GM23338 (cell line): ENCODE measurements around the gene RYR3. TPM values are rescaled to one million over a fixed set of nuclear protein-coding genes. Genes with fewer than 3 reads are reported as not detected.

ENCODE experiments used
- ATAC-seq: fragments of 200-7000 bp; cut with Tn5 transposase; 3 replicates; pipeline ENCODE4 v1.9.1; 2020
- DNase-seq: peaks from one replicate; pipeline ENCODE4 v3.0.0-alpha.2; 2015; ENCODE audit warnings: low spot score
- H2AFZ ChIP-seq: fragments of 200-600 bp; sonication (generic); 2 replicates; pipeline ENCODE4 v1.8.0; 2016; ENCODE audit warnings: antibody characterized with exemption, mild to moderate bottlenecking, moderate library complexity
- H3F3A ChIP-seq: fragments of 200-600 bp; sonication (generic); replicated peaks from 2 replicates; pipeline ENCODE4 v1.8.0; 2017; ENCODE audit warnings: antibody characterized with exemption, mixed run types, low read depth
- H3K27ac ChIP-seq: fragments of 200-600 bp; sonication (generic); 2 replicates; pipeline ENCODE4 v1.6.1; 2016; ENCODE audit warnings: low read depth
- H3K27me3 ChIP-seq: fragments of 200-600 bp; sonication (generic); 2 replicates; pipeline ENCODE4 v1.8.0; 2016; ENCODE audit warnings: mild to moderate bottlenecking, mixed run types, moderate library complexity; ENCODE audit not compliant: insufficient read depth
- H3K36me3 ChIP-seq: fragments of 200-600 bp; sonication (generic); 2 replicates; pipeline ENCODE4 v1.8.0; 2016; ENCODE audit warnings: mild to moderate bottlenecking; ENCODE audit not compliant: insufficient read depth
- H3K4me1 ChIP-seq: fragments of 200-600 bp; sonication (generic); 2 replicates; pipeline ENCODE4 v1.8.0; 2016; ENCODE audit warnings: mild to moderate bottlenecking, moderate library complexity; ENCODE audit not compliant: insufficient read depth
- H3K4me2 ChIP-seq: fragments of 200-600 bp; sonication (generic); 2 replicates; pipeline ENCODE4 v1.7.1; 2017; ENCODE audit warnings: mixed run types
- H3K4me3 ChIP-seq: fragments of 200-600 bp; sonication (generic); 2 replicates; pipeline ENCODE4 v1.6.1; 2016; ENCODE audit warnings: mixed run types
- H3K79me2 ChIP-seq: fragments of 200-600 bp; sonication (generic); replicated peaks from 2 replicates; pipeline ENCODE4 v1.8.0; 2017; ENCODE audit warnings: mild to moderate bottlenecking; ENCODE audit not compliant: insufficient read depth
- H3K9me2 ChIP-seq: fragments of 200-600 bp; sonication (generic); 2 replicates; pipeline ENCODE4 v1.8.0; 2017; ENCODE audit not compliant: insufficient read depth
- H4K20me1 ChIP-seq: fragments of 200-600 bp; sonication (generic); replicated peaks from 2 replicates; pipeline ENCODE4 v1.8.0; 2017; ENCODE audit warnings: mild to moderate bottlenecking; ENCODE audit not compliant: insufficient read depth
- H3K27ac Mint-ChIP-seq: 2 replicates; pipeline ENCODE4 v1.8.0; 2020; ENCODE audit warnings: inconsistent platforms, mild to moderate bottlenecking, moderate library complexity, mixed read lengths
- H3K27me3 Mint-ChIP-seq: 3 replicates; pipeline ENCODE4 v1.8.0; 2022; ENCODE audit warnings: low read depth, mild to moderate bottlenecking, moderate library complexity, mixed read lengths, inconsistent platforms; ENCODE audit not compliant: insufficient read depth, poor library complexity
- H3K36me3 Mint-ChIP-seq: 3 replicates; pipeline ENCODE4 v1.8.0; 2021; ENCODE audit warnings: low read depth, mild to moderate bottlenecking, inconsistent platforms, moderate library complexity, mixed read lengths
- H3K4me1 Mint-ChIP-seq: 3 replicates; pipeline ENCODE4 v1.8.0; 2020; ENCODE audit warnings: mild to moderate bottlenecking, inconsistent platforms, mixed read lengths
- H3K4me3 Mint-ChIP-seq: 3 replicates; pipeline ENCODE4 v1.8.0; 2021; ENCODE audit warnings: moderate library complexity, mild to moderate bottlenecking, inconsistent platforms, mixed read lengths
- H3K9me3 Mint-ChIP-seq: 3 replicates; pipeline ENCODE4 v1.8.0; 2020; ENCODE audit warnings: moderate library complexity, mild to moderate bottlenecking, inconsistent platforms, mixed read lengths
- CREB1 ChIP-seq: fragments of 250-450 bp; sonication (Bioruptor Pico); IDR thresholded peaks from 2 replicates; pipeline ENCODE4 v1.5.0; 2020; ENCODE audit warnings: low read depth, mild to moderate bottlenecking, moderate library complexity
- EZH2 ChIP-seq: fragments of 200-600 bp; sonication (generic); IDR thresholded peaks from one replicate; pipeline ENCODE4 v1.8.0; 2017; ENCODE audit warnings: antibody characterized with exemption, mild to moderate bottlenecking, low read depth; ENCODE audit not compliant: unreplicated experiment
- EZH2phosphoT487 ChIP-seq: fragments of 200-600 bp; sonication (generic); IDR thresholded peaks from one replicate; pipeline ENCODE4 v1.8.1; 2018; ENCODE audit warnings: antibody characterized with exemption; ENCODE audit not compliant: unreplicated experiment
- JUNB ChIP-seq: IDR thresholded peaks from one replicate; pipeline ENCODE4 v1.6.1; 2016; ENCODE audit warnings: antibody characterized with exemption; ENCODE audit not compliant: unreplicated experiment
- NANOG ChIP-seq: IDR thresholded peaks from 2 replicates; pipeline ENCODE4 v1.6.1; 2016; ENCODE audit warnings: antibody characterized with exemption, borderline replicate concordance
- POLR2AphosphoS5 ChIP-seq: IDR thresholded peaks from 2 replicates; pipeline ENCODE4 v1.6.1; 2016; ENCODE audit warnings: antibody characterized with exemption, low read depth
- STAT1 ChIP-seq: IDR thresholded peaks from one replicate; pipeline ENCODE4 v1.6.1; 2016; ENCODE audit warnings: antibody characterized with exemption; ENCODE audit not compliant: unreplicated experiment
- ZNF114 ChIP-seq: fragments of 250-450 bp; sonication (Bioruptor Pico); IDR thresholded peaks from 2 replicates; pipeline ENCODE4 v1.5.0; 2020; ENCODE audit warnings: mild to moderate bottlenecking, moderate library complexity
- ZNF331 ChIP-seq: fragments of 250-450 bp; sonication (Bioruptor Pico); IDR thresholded peaks from 2 replicates; pipeline ENCODE4 v1.5.0; 2020; ENCODE audit warnings: low read depth, mild to moderate bottlenecking, moderate library complexity
- polyA plus RNA-seq: library from polyadenylated mRNA; unstranded; fragments of >200 nt; fragmentation: Nextera tagmentation; extraction: Ambion mirVana; gene quantifications from 2 replicates; pipeline ENCODE4 v1.2.1, GENCODE V29; 2016
- total RNA-seq: library from RNA; depleted of rRNA; stranded (reverse); fragments of >200 nt; shearing (Covaris generic); gene quantifications from 2 replicates; pipeline ENCODE4 v1.2.3, GENCODE V29; 2014
- TF ChIP-seq, protein P1 (sequence below), 2 experiments: fragments of 200-600 bp in 1 of 2; sonication (generic) in 1 of 2; conservative IDR thresholded peaks; 2 replicates each; pipeline versions ENCODE4 v1.5.1 to v1.6.1; 2016 to 2017; ENCODE audit warnings: antibody characterized with exemption in 2 of 2, low read depth in 2 of 2, mild to moderate bottlenecking in 2 of 2, moderate library complexity in 1 of 2
- TF ChIP-seq, protein P2 (sequence below): IDR thresholded peaks from one replicate; pipeline ENCODE4 v1.6.1; 2018; ENCODE audit warnings: antibody characterized with exemption; ENCODE audit not compliant: unreplicated experiment
- TF ChIP-seq, protein P3 (sequence below): IDR thresholded peaks from 2 replicates; pipeline ENCODE4 v1.6.1; 2016; ENCODE audit warnings: antibody characterized with exemption
- TF ChIP-seq, protein P4 (sequence below): fragments of 250-450 bp; sonication (Bioruptor Pico); IDR thresholded peaks from 2 replicates; pipeline ENCODE4 v1.5.0; 2020; ENCODE audit warnings: mild to moderate bottlenecking, moderate library complexity

Gene RYR3
- total and polyA plus RNA-seq, 2 experiments from 2014 or later: 1.1 to 1.2 TPM

DNA sequence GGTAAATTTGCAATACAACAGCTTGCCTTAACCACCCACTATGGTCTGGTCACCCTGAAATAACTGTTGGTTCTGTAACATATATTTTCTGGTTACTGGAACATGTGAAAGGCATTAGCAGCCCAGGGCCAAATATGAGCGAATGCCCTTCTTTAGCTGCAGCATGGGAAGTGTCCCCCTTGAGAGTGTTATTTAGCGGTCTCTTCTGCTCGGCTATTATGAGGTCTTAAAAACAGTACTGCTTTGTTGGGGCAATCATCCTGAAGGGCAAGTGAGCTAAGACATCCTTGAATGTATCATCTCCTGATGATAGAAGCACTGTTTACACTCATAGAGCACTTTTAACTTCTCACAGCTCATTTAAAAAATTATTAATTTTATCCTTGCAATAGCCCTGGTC is 90.2 kb downstream of the RYR3 start:
- Histone ChIP-seq H4K20me1 (no peaks in the 10 kb centered on the region), H3K9me2 (no peaks in the 10 kb centered on the region), H3K27me3 (no peaks in the 10 kb centered on the region), H3K4me2 (no peak overlapping the region), H3K79me2 (no peaks in the 10 kb centered on the region), H3K36me3 (no peaks in the 10 kb centered on the region), H3F3A (no peaks in the 10 kb centered on the region), H3K27ac (no peak overlapping the region), H3K4me1 (peaks cover 13% of the 10 kb centered on the region), H2AFZ (no peak overlapping the region), H3K4me3 (no peak overlapping the region)
- DNase-seq (no peak), ATAC-seq (no peak)
- H3K27ac Mint-ChIP-seq: no peak overlapping the region
- TF ChIP-seq JUNB (no peak), CREB1 (no peak), STAT1 (no peak), ZNF114 (no peak), EZH2phosphoT487 (no peak), POLR2AphosphoS5 (no peak), NANOG (no peak), EZH2 (no peak), ZNF331 (CRISPR knock-in tag) (no peak)
- TF ChIP-seq, protein P1, sequence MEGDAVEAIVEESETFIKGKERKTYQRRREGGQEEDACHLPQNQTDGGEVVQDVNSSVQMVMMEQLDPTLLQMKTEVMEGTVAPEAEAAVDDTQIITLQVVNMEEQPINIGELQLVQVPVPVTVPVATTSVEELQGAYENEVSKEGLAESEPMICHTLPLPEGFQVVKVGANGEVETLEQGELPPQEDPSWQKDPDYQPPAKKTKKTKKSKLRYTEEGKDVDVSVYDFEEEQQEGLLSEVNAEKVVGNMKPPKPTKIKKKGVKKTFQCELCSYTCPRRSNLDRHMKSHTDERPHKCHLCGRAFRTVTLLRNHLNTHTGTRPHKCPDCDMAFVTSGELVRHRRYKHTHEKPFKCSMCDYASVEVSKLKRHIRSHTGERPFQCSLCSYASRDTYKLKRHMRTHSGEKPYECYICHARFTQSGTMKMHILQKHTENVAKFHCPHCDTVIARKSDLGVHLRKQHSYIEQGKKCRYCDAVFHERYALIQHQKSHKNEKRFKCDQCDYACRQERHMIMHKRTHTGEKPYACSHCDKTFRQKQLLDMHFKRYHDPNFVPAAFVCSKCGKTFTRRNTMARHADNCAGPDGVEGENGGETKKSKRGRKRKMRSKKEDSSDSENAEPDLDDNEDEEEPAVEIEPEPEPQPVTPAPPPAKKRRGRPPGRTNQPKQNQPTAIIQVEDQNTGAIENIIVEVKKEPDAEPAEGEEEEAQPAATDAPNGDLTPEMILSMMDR (conservative IDR thresholded peaks at IDR 0.05; ENCODE audit: low read depth in 2 of 2): no peak
- TF ChIP-seq, protein P2, sequence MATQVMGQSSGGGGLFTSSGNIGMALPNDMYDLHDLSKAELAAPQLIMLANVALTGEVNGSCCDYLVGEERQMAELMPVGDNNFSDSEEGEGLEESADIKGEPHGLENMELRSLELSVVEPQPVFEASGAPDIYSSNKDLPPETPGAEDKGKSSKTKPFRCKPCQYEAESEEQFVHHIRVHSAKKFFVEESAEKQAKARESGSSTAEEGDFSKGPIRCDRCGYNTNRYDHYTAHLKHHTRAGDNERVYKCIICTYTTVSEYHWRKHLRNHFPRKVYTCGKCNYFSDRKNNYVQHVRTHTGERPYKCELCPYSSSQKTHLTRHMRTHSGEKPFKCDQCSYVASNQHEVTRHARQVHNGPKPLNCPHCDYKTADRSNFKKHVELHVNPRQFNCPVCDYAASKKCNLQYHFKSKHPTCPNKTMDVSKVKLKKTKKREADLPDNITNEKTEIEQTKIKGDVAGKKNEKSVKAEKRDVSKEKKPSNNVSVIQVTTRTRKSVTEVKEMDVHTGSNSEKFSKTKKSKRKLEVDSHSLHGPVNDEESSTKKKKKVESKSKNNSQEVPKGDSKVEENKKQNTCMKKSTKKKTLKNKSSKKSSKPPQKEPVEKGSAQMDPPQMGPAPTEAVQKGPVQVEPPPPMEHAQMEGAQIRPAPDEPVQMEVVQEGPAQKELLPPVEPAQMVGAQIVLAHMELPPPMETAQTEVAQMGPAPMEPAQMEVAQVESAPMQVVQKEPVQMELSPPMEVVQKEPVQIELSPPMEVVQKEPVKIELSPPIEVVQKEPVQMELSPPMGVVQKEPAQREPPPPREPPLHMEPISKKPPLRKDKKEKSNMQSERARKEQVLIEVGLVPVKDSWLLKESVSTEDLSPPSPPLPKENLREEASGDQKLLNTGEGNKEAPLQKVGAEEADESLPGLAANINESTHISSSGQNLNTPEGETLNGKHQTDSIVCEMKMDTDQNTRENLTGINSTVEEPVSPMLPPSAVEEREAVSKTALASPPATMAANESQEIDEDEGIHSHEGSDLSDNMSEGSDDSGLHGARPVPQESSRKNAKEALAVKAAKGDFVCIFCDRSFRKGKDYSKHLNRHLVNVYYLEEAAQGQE: no peak
- TF ChIP-seq, protein P3, sequence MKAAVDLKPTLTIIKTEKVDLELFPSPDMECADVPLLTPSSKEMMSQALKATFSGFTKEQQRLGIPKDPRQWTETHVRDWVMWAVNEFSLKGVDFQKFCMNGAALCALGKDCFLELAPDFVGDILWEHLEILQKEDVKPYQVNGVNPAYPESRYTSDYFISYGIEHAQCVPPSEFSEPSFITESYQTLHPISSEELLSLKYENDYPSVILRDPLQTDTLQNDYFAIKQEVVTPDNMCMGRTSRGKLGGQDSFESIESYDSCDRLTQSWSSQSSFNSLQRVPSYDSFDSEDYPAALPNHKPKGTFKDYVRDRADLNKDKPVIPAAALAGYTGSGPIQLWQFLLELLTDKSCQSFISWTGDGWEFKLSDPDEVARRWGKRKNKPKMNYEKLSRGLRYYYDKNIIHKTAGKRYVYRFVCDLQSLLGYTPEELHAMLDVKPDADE: no peak
- TF ChIP-seq, protein P4, sequence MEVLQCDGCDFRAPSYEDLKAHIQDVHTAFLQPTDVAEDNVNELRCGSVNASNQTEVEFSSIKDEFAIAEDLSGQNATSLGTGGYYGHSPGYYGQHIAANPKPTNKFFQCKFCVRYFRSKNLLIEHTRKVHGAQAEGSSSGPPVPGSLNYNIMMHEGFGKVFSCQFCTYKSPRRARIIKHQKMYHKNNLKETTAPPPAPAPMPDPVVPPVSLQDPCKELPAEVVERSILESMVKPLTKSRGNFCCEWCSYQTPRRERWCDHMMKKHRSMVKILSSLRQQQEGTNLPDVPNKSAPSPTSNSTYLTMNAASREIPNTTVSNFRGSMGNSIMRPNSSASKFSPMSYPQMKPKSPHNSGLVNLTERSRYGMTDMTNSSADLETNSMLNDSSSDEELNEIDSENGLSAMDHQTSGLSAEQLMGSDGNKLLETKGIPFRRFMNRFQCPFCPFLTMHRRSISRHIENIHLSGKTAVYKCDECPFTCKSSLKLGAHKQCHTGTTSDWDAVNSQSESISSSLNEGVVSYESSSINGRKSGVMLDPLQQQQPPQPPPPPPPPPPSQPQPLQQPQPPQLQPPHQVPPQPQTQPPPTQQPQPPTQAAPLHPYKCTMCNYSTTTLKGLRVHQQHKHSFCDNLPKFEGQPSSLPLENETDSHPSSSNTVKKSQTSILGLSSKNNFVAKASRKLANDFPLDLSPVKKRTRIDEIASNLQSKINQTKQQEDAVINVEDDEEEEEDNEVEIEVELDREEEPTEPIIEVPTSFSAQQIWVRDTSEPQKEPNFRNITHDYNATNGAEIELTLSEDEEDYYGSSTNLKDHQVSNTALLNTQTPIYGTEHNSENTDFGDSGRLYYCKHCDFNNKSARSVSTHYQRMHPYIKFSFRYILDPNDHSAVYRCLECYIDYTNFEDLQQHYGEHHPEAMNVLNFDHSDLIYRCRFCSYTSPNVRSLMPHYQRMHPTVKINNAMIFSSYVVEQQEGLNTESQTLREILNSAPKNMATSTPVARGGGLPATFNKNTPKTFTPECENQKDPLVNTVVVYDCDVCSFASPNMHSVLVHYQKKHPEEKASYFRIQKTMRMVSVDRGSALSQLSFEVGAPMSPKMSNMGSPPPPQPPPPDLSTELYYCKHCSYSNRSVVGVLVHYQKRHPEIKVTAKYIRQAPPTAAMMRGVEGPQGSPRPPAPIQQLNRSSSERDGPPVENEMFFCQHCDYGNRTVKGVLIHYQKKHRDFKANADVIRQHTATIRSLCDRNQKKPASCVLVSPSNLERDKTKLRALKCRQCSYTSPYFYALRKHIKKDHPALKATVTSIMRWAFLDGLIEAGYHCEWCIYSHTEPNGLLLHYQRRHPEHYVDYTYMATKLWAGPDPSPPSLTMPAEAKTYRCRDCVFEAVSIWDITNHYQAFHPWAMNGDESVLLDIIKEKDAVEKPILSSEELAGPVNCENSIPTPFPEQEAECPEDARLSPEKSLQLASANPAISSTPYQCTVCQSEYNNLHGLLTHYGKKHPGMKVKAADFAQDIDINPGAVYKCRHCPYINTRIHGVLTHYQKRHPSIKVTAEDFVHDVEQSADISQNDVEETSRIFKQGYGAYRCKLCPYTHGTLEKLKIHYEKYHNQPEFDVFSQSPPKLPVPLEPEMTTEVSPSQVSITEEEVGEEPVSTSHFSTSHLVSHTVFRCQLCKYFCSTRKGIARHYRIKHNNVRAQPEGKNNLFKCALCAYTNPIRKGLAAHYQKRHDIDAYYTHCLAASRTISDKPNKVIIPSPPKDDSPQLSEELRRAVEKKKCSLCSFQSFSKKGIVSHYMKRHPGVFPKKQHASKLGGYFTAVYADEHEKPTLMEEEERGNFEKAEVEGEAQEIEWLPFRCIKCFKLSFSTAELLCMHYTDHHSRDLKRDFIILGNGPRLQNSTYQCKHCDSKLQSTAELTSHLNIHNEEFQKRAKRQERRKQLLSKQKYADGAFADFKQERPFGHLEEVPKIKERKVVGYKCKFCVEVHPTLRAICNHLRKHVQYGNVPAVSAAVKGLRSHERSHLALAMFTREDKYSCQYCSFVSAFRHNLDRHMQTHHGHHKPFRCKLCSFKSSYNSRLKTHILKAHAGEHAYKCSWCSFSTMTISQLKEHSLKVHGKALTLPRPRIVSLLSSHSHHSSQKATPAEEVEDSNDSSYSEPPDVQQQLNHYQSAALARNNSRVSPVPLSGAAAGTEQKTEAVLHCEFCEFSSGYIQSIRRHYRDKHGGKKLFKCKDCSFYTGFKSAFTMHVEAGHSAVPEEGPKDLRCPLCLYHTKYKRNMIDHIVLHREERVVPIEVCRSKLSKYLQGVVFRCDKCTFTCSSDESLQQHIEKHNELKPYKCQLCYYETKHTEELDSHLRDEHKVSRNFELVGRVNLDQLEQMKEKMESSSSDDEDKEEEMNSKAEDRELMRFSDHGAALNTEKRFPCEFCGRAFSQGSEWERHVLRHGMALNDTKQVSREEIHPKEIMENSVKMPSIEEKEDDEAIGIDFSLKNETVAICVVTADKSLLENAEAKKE: no peak
- H3K36me3 Mint-ChIP-seq: no peaks in the 10 kb centered on the region
- H3K4me3 Mint-ChIP-seq: no peak overlapping the region
- H3K4me1 Mint-ChIP-seq: peaks cover 29% of the 10 kb centered on the region
- no peaks in the 10 kb centered on the region for H3K27me3 Mint-ChIP-seq
- H3K9me3 Mint-ChIP-seq: no peaks in the 10 kb centered on the region
